Posterior vena cava (tissue), 2 donors: ENCODE data around the gene ADGRL2. TPM values are rescaled to one million over a fixed set of nuclear protein-coding genes. Genes with fewer than 3 reads are reported as not detected.
"Not testable (repeated sequence)": the region's sequence is repeated elsewhere in the genome, so short reads cannot be mapped to it uniquely, and the experiment has no call there.

ENCODE experiments used
- DNase-seq: peaks from one replicate; pipeline ENCODE4 v3.0.0-alpha.2; 2020; ENCODE audit warnings: low spot score
- intact Hi-C, 2 donors: fragments of 100-400 bp; cut with DNase I; formaldehyde crosslinking; loops; one replicate each; pipeline versions ENCODE4 v1.14.1 to v1.14.2; 2022 to 2023
- total RNA-seq, 2 donors: library from RNA; stranded (reverse); fragmentation: NEBNext Ultra II Directional; extraction: Animal tissue kit (Norgen Biotek cat#: 25700); gene quantifications; one replicate each; pipeline ENCODE4 v1.2.1, GENCODE V29; 2021
- donor health status: DM: yes; HTN: yes; CAD: no.
- donor health status: DM: yes; HTN: yes; CAD: no.

The ADGRL2 gene
- total RNA-seq, 2 donors from 2014 or later, result 40.6 to 58.9 TPM

GRCh38 chr1:81880781-81881180 lies 80.0 kb downstream of the ADGRL2 start:
- intact Hi-C loops, result no loop called here
- no peak for DNase-seq

- no peak for DNase-seq
- intact Hi-C loops, result no loop called here
Measured at GRCh38 chr1:81885291-81885690, 84.6 kb downstream of the ADGRL2 start.

- intact Hi-C loops, DNase-seq: not testable (repeated sequence)
Measured at GRCh38 chr1:81886292-81886691, 85.6 kb downstream of the ADGRL2 start.

GRCh38 chr1:81887421-81888144 lies 86.8 kb downstream of the ADGRL2 start:
- DNase-seq, result no peak
- intact Hi-C loops, result no loop called here

- intact Hi-C loops, result no loop called here
- no peak for DNase-seq
Measured at GRCh38 chr1:81889166-81889565, 88.4 kb downstream of the ADGRL2 start.

- intact Hi-C loops, result no loop called here
- DNase-seq, result no peak
Measured at GRCh38 chr1:81894867-81895266, 94.1 kb downstream of the ADGRL2 start.

GRCh38 chr1:81899214-81899821 lies 98.6 kb downstream of the ADGRL2 start:
- DNase-seq, result no peak
- intact Hi-C loops, result no loop called here

GRCh38 chr1:81907575-81907974 lies 106.8 kb downstream of the ADGRL2 start:
- intact Hi-C loops, result no loop called here

GRCh38 chr1:81912383-81912782 lies 111.6 kb downstream of the ADGRL2 start:
- intact Hi-C loops, result no loop called here
- DNase-seq, result no peak

More at GRCh38 chr1:81907575-81907974, 106.8 kb downstream of the ADGRL2 start:
- no peak for DNase-seq

GRCh38 chr1:81915937-81916336 lies 115.2 kb downstream of the ADGRL2 start:
- intact Hi-C loops, result no loop called here
- no peak for DNase-seq

- intact Hi-C loops, result no loop called here
- DNase-seq, result peak; percentile 73
Measured at GRCh38 chr1:81920245-81920740, 119.6 kb downstream of the ADGRL2 start.

GRCh38 chr1:81920886-81921285 lies 120.2 kb downstream of the ADGRL2 start:
- DNase-seq, result no peak

GRCh38 chr1:81921344-81921743 lies 120.6 kb downstream of the ADGRL2 start:
- no peak for DNase-seq
- intact Hi-C loops, result no loop called here

More at GRCh38 chr1:81920886-81921285, 120.2 kb downstream of the ADGRL2 start:
- intact Hi-C loops, result no loop called here

- no peak for DNase-seq
- intact Hi-C loops, result no loop called here
Measured at GRCh38 chr1:81921851-81922462, 121.2 kb downstream of the ADGRL2 start.

GRCh38 chr1:81922955-81923354 lies 122.2 kb downstream of the ADGRL2 start:
- DNase-seq, result no peak
- intact Hi-C loops, result no loop called here

GRCh38 chr1:81929106-81929505 lies 128.4 kb downstream of the ADGRL2 start:
- intact Hi-C loops, result no loop called here
- DNase-seq, result no peak

GRCh38 chr1:81936853-81937252 lies 136.1 kb downstream of the ADGRL2 start:
- DNase-seq, result no peak
- intact Hi-C loops, result no loop called here

- no peak for DNase-seq
Measured at GRCh38 chr1:81937791-81938450, 137.2 kb downstream of the ADGRL2 start.

GRCh38 chr1:81948495-81948894 lies 147.8 kb downstream of the ADGRL2 start:
- DNase-seq, result no peak
- intact Hi-C loops, result no loop called here

More at GRCh38 chr1:81937791-81938450, 137.2 kb downstream of the ADGRL2 start:
- intact Hi-C loops, result no loop called here

- DNase-seq, result no peak
- intact Hi-C loops, result no loop called here
Measured at GRCh38 chr1:81949421-81949820, 148.7 kb downstream of the ADGRL2 start.
